ENCODE measurements around the gene LRRC55.

DNA sequence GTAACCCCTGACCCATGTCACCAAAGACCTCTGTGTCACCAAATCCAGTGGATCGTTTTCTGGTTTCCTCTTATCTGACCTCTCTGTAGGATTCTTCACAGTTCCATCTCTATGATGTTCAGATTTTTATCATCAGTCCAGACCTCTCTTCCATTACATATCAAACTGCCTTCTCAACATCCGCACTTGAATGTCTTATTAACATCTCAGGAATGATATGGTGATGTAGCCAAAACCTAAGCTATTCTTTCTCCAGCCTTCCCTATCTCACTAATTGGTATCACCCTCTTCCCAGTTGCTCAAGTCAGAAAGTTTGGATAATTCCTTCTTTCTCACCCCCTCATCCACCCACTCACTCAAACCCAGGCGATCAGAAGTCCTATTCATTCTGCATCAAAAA lies 41.8 kb downstream of the LRRC55 start:
- TF ChIP-seq, protein P1, sequence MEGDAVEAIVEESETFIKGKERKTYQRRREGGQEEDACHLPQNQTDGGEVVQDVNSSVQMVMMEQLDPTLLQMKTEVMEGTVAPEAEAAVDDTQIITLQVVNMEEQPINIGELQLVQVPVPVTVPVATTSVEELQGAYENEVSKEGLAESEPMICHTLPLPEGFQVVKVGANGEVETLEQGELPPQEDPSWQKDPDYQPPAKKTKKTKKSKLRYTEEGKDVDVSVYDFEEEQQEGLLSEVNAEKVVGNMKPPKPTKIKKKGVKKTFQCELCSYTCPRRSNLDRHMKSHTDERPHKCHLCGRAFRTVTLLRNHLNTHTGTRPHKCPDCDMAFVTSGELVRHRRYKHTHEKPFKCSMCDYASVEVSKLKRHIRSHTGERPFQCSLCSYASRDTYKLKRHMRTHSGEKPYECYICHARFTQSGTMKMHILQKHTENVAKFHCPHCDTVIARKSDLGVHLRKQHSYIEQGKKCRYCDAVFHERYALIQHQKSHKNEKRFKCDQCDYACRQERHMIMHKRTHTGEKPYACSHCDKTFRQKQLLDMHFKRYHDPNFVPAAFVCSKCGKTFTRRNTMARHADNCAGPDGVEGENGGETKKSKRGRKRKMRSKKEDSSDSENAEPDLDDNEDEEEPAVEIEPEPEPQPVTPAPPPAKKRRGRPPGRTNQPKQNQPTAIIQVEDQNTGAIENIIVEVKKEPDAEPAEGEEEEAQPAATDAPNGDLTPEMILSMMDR (conservative IDR thresholded peaks at IDR 0.05), result no peak
- TF ChIP-seq ZFX (IDR thresholded peaks at IDR 0.05), result no peak
